ENCODE results near the gene PROM2.

PROM2 gene

DNA sequence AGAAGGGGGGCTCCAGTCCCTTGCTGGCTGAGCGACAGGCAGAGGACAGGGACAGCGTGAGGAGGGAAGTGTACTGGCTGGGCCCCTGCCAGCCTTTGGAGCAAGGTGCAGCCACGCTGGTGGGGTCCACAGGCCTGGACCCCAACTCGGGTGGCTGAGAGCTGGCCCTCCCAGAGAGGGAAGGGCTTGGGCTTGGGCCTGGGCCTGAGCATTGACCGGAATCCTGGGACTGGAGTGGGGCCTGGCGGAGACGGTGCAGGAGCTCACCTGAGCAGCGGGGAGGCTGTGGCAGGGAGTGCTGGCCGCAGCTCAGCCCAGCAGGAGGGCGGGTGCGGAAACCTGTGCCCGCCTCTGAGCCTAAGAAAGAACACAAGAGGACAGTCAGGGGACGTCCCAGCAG lies 50.8 kb downstream of the PROM2 start:
- DNase-seq: no peak

DNA sequence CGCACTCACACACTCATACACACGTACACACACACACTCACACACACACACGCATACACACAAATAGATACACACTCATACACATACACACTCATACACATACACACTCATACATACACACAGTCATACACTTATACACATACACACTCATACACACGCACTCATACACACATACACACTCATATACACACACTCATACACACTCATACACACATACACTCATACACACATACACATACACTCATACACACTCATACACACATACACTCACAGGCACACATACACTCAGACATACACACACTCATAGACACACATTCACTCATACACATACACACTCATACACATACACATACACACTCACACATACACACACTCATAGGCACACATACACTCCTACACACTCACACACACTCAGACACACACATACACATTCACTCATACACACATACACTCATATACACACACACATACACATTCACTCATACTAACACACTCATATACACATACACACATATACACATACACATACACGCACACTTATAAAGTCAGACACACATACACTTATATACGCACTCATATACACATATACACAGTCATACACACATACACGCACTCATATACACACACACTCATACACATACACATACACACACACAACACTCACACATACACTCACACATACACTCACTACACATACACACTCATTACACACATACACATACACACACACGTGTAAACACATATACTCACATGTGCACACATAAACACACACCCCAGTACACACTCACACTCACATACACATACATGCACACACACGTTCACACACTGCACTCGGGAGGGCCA lies 51.6 kb downstream of the PROM2 start:
- no peak for DNase-seq

DNA sequence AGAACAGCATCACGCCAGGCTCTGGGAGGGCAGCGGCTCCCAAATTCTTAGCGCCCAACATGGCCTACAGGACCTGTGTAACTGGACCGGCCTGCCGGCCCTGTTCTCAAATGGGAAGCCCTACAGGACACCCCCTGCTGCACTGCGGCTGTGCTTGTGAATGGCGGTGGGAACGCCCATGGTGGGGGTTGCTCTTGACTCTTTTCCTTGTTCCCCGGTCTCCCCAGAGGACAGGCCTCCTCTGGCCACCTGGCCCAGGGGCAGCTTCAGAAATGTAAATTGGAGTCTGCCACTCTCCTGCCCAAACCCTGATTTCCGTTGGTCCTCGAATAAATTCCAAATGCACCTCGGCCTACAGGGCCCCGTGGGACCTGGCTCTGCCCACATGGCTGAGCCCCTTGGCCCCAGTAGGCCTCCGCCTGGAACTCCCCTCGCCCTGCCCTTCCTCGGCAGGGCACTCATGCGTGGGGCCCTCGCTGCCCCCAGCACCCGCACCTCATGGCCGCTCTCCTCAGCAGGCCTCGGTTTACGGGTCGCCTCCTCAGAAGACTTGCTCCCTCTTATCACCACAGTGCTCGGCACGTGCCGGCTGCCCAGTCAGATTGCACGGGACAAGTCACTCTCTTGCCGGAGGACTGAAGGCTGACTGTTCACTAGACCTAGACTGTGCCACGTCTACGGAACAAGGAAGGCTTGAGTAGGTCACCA lies 52.3 kb downstream of the PROM2 start:
- DNase-seq: no peak

DNA sequence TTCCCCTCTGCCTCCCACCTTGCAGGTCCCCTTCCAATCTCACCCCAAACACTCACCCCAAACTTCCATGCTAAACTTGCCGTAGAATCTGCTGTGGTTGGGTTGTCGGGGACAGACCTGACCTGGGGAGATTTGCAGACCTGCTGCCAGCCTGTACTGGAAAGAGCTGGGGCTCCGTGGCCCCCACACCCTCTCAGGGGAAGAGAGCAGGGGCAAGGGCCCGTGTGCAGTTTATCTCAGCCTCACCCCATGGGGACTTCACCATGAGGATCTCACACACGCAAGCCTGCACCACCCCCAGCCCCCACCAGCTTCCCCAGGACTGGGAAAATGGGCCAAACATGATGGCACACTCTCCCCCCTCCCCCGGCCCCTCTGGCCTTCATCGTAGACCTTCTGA lies 53.6 kb downstream of the PROM2 start:
- DNase-seq: no peak

DNA sequence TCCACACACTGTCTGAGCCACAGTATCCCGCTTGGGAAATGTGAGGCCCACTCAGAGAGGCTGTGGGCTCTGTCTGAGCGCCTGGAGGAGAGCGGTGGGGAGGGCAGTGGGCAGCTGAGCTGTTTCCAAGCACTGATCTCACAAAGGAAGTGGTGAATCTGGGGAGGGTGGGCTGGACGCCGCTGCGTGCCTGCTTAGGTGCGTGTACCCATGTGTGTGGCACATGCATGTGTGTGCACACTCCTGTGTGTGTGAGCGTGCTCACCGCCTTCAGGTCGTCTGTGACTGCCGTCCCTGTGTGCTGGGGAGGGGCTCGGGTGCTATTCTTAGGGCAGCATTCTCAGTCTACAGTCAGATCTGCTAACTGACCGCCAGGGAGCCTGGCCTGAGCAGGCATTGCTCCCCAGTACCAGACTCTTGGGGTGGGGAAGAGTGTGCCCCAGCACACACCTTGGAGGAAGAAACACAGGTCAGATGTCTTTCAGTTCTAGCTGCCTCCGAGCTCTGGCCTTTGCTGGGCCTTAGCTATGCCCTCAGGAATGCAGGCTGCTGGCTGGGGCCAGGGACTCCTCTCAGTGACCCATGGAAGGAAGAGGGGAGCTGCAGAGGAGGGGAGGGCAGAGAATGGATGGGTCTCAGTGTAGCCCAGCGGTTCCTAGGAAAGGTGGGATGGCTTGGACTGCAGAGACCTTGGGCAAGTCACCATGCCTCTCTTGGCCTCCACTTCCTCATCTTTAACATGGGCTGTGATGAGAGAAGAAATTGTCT lies 54.3 kb downstream of the PROM2 start:
- DNase-seq: no peak

DNA sequence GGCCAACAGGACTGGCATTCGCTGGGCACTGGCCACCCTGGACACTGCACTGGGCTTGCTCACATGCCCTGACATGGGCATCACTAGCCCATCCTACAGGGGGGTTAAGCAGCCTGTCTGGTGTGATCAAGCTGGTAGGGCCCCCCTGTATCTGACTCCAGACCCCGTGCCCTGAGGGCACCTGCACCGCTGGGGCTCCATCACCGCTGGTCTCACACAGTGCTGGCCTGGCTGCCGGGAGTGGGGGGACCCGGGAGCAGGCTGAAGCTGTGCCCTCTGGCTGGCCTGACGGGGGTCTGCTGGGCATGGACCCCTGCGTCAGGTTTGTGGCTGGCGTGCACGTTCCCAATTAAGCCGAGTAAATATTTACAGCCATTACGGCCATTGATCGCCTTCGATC lies 55.2 kb downstream of the PROM2 start:
- DNase-seq: no peak

DNA sequence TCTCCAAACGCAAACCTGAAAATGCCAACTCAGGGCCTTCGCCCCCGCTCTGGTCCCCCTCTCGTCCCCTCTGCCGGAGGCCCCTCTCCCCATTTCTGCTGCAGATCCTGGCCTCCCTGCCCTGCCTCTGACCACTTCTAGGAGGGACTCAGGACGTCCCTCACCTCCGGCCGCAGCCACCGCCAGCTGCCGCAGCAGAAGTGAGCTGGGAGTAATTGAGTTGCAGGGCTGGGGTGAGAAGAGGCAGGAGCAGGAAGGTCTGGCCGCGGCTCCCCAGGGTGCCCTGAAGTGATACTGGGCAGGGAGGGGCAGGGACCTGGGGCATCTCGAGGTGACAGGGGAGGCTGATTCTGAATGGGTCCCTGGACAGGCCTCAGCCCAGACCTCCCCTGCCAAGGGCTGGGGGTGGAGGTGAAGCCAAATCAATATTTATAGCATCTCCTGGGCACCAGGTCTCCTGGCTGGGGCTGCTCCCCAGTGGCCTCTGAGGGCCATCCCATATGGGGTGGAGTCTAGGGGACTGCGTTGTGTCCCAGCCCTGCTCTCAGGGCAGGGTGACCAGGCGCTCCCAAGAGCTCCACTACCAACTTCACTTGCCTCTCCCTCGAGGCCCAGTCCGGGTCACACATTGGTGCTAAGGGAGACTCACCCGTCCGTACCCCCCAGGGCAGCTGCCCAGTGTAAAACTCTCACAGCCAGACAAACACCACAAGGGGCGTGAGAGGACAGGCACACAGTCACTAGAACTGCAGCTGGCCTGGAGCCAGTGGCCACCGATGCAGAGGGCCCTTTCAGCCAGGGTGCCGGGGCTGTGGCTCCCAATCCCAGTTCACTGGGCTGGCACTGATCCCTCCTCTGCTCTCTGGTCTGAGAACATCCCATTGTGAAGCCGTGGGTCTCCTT lies 55.9 kb downstream of the PROM2 start:
- no peak for DNase-seq

DNA sequence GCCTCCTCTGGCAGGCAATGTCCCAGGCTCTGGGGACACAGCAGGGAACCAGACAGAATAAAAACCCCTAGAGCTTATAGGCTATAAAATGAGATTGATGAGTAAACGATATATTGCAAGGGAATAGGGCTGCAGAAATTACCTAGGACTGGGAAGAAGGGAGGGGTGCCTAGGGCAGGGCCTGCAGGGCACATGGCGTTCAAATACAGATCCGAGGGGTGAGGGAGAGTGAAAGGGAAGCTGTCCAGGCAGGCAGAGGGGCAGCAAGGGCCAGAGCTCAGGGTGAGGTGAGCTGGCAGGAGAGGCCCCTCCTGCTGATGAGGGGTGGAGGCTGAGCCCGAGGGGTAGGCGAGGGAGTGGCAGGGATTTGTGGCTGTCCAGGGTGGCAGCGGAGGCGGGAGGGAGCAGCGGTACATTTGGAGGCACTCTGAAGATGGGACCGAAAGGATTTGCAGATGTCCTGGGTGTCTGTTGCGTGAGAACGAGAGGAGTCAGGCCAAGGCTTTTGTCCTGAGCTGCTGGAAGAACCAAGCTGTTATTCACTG lies 56.6 kb downstream of the PROM2 start:
- DNase-seq: no peak

DNA sequence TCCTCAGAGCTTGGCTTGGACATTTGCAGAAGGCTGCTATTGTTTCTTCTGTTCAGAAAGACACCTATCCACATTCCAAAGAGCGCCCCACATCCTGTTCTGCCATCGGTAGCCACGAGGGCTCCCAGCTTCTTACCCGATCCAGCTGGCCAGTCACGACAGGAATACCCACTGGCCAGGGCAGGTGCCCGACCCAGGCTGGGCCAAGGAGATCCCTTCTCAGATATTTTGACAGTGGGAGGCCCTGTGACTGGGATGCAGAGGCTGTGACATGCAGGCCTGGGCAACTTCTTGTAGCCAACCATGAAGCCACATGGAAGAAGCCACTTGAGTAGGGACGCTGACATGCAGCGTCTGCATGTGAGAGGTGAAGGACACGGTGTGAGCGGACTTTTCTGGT lies 57.4 kb downstream of the PROM2 start:
- DNase-seq: no peak

DNA sequence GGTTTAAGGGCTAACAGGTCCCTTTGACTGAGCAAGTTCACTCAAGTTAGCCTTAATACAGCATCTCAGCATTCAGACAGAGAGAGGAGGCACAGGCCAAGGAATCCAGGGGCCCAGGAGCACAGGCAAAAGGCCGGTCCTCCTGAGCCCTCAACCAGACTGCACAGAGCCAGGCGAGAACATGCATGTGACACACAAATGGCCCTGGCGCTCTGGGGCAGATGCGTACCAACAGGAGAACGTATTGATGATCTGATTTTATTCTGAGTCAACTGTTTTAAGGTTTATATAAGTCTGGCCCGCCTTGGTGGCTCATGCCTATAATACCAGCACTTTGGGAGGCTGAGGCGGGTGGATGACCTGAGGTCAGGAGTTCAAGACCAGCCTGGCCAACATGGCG lies 57.8 kb downstream of the PROM2 start:
- DNase-seq: no peak

DNA sequence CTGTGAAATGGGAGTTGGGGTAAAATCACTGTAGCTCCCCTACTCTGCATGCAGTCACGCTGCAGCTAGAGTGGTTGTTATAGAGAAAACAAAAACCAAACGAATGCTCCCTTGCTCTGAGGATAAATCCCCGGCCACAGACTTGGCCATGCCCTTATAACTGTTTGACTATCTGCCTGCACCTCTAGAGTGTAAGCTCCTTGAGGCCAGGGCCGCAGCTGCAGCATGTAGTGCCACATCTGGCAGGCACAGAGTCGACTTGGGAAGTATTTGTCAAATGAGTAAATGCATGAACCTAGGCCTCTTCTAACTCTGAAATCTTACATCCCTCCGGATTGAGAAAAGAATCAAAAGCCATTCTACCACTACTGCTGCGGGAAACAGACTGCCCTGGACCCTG lies 58.8 kb downstream of the PROM2 start:
- DNase-seq: no peak

DNA sequence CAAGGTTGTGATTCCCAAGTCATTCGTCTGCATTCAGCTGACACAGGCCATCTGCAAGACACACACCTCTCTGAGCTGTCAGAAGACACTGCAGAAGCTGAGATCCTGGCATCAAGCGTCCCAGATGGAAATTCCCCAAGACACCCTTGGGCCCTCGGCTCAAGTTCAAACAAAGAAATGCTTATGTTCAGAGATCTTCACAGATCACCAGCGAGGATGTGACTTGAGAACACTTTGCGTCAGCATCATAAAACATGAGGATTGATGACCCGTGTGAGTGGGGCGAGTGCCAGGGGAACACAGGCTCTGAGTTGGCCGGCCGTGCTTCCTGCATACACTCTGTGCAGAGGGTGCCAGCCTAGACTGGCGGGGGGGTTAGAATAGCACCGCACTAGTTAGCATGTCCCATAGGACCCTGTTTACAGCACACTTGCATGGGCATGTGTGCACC lies 59.7 kb downstream of the PROM2 start:
- no peak for DNase-seq

DNA sequence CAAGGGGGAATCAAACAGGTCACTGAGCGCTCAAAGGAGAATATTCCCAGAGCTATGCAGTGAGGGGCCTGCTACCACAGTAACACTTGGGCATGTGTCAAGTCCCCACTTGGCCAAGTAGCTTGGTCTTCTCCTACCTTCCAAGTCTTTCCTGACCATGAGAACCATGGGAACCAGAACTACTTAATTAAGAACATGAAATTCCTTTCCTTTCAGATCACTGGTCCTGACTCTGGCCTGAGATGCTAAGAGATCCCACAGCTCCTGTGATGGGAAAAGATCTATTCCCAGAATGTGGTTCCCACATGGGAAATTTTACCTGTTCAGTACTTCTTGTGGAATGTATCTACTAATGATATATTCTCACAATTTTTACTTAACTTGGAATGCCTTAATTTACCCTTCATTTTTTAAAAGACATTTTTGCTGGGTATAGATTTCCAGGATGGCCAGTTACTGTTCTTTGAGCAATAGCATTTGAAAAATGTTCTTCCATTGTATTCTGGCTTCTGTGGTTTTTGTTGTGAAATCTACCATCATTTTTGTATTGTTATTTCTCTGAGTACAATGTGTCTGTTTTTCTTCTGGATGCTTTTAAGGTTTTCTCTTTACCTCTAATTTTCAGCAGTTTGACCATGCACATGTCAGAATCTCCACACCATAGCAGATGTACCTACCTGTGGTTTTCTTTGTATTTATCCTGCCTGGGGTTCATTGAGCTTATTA lies 60.8 kb downstream of the PROM2 start:
- DNase-seq: no peak

DNA sequence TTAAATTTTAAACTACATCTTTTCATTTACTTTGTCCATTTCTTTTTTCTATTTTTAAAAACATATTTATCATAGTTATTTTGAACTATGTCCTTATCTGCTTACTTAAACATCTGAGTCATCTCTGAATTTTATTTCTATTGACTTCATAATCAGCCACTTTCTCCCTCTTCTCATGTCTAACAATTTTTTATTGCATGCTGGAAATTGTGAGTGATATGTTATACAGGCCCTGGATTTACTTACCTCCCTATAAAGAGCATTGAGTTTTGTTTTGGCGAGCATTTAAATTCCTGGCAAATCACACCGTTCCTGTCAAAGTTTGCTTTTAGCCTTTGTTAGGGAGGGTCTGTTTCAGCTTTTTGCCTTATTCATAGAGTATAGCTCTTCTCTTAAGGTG lies 62.2 kb downstream of the PROM2 start:
- DNase-seq: no peak

DNA sequence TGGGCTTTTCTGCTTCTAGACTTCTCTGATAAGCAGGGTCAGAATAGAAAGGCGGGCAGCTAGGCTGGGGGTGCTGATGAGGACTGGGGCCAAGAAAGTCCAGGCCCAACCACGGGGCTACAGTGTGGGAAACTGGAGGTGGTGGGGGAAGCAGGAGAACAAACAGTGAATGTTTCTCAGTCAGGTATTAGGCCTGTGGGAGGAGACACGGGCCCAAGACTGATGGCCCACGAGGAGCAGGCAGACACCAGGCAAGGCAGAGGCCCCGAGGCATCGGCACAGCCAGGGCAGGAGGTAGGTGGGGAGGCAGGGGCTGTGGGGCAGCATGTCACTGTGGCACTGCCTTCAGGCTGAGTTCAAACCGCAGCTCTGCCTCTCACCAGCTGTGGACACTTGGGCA lies 63.6 kb downstream of the PROM2 start:
- DNase-seq: no peak

Data from activated T-cell treated with anti-CD3 and anti-CD28 coated beads, Interleukin-2, amount 50 U/mL, for 1 hour (primary cell).